GM11168 (cell line): ENCODE data around the gene FAIM.

ENCODE experiments used
- in situ Hi-C: fragments of 300-500 bp; cut with MboI; formaldehyde crosslinking; loops from one replicate; pipeline ENCODE4 v1.12.0; 2022; ENCODE audit warnings: low sequenced_read_pairs; ENCODE audit not compliant: unreplicated experiment

The FAIM gene

GRCh38 chr3:138675393-138675792 is 66.8 kb downstream of the FAIM start:
- in situ Hi-C loops, result loop anchor here (25.0 kb wide), 1 partner anchor 662 kb away; the partner anchor contains the start of gene MRPS22

GRCh38 chr3:138678086-138678485 is 69.5 kb downstream of the FAIM start:
- in situ Hi-C loops, result loop anchor here (25.0 kb wide), 1 partner anchor 659 kb away; the partner anchor contains the start of gene MRPS22

- in situ Hi-C loops, result loop anchor here (25.0 kb wide), 1 partner anchor 658 kb away; the partner anchor contains the start of gene MRPS22
Measured at GRCh38 chr3:138678874-138679392, 70.4 kb downstream of the FAIM start.

- in situ Hi-C loops, result loop anchor here (25.0 kb wide), 1 partner anchor 656 kb away; the partner anchor contains the start of gene MRPS22
Measured at GRCh38 chr3:138680974-138681373, 72.4 kb downstream of the FAIM start.

- in situ Hi-C loops, result loop anchor here (25.0 kb wide), 1 partner anchor 656 kb away; the partner anchor contains the start of gene MRPS22
Measured at GRCh38 chr3:138681463-138682220, 73.1 kb downstream of the FAIM start.

- in situ Hi-C loops, result loop anchor here (25.0 kb wide), 1 partner anchor 655 kb away; the partner anchor contains the start of gene MRPS22
Measured at GRCh38 chr3:138682648-138683047, 74.1 kb downstream of the FAIM start.
